HepG2 (cell line): Measurements from ENCODE around the gene SRSF11. TPM values are rescaled to one million over a fixed set of nuclear protein-coding genes. Genes with fewer than 3 reads are reported as not detected.

Experiments used
- ATAC-seq: fragments of 200-7000 bp; cut with Tn5 transposase; 3 replicates; pipeline ENCODE4 v1.9.1; 2020; ENCODE audit warnings: mild to moderate bottlenecking, moderate library complexity
- BruUV-seq: library from RNA; stranded (reverse); fragments of 400-500 nt; replicated peaks from 2 replicates; lab custom pipeline; 2021; lab: Mats Ljungman, UMichigan
- CTCF ChIA-PET: fragments of 300-600 bp; formaldehyde crosslinking; extraction: SDS; loops from one replicate; lab custom pipeline; 2021; ENCODE audit warnings: low total read pairs, inconsistent platforms, low intra/inter-chr PET ratio; lab: Yijun Ruan, JAX
- POLR2A ChIA-PET: fragments of 350-600 bp; sonication (Branson Sonifier 250); formaldehyde crosslinking; loops from one replicate; lab custom pipeline; 2020; ENCODE audit warnings: antibody characterized with exemption, inconsistent platforms; lab: Yijun Ruan, JAX
- DNase-seq: peaks from one replicate; pipeline ENCODE4 v3.0.0-alpha.2; 2015; ENCODE audit warnings: low spot score
- FAIRE-seq: peaks from 3 replicates; lab custom pipeline; 2011; peaks lifted over from hg19 to GRCh38; lab: Jason Lieb, UNC
- H2AFZ ChIP-seq: one replicate; pipeline ENCODE4 v1.6.1; 2011; ENCODE audit warnings: low read length, inconsistent platforms
- H3K27ac ChIP-seq: fragments of 300-600 bp; 3 replicates; pipeline ENCODE4 v1.8.0; 2011; ENCODE audit warnings: mixed run types, mild to moderate bottlenecking, mixed read lengths, low read length, inconsistent platforms; ENCODE audit not compliant: insufficient read depth; ENCODE audit errors: extremely low read length
- H3K27me3 ChIP-seq, 2 experiments: fragments of 200-600 bp in 1 of 2; 2 replicates in 1 of 2; 3 replicates in 1 of 2; pipeline versions ENCODE4 v1.6.0 to v1.8.0; 2011; ENCODE audit warnings: low read length in 2 of 2, mild to moderate bottlenecking in 2 of 2, moderate library complexity in 2 of 2, inconsistent platforms in 1 of 2; ENCODE audit not compliant: insufficient read depth in 2 of 2, control insufficient read depth in 1 of 2
- H3K36me3 ChIP-seq, 2 experiments: fragments of 200-600 bp in 1 of 2; replicated peaks in 1 of 2; 2 replicates in 1 of 2; 3 replicates in 1 of 2; pipeline versions ENCODE4 v1.5.1 to v1.8.0; 2011; ENCODE audit warnings: low read length in 2 of 2, inconsistent platforms in 1 of 2; ENCODE audit not compliant: insufficient read depth in 2 of 2, control insufficient read depth in 1 of 2
- H3K4me1 ChIP-seq: 2 replicates; pipeline ENCODE4 v1.5.1; 2012; ENCODE audit warnings: low read length, inconsistent platforms; ENCODE audit not compliant: insufficient read depth
- H3K4me2 ChIP-seq: 2 replicates; pipeline ENCODE4 v1.6.0; 2011; ENCODE audit warnings: low read depth, low read length, inconsistent platforms
- H3K4me3 ChIP-seq, 3 experiments: fragments of 200-600 bp in 1 of 3; sonication (generic), shearing (Covaris generic) in 1 of 3; replicated peaks in 1 of 3; 2 replicates each; pipeline ENCODE4 v1.5.1; 2011 to 2016; ENCODE audit warnings: low read length in 3 of 3, inconsistent platforms in 2 of 3, low read depth in 2 of 3, mild to moderate bottlenecking in 2 of 3, control low read depth in 1 of 3, mixed read lengths in 1 of 3; ENCODE audit not compliant: insufficient read depth in 1 of 3
- H3K79me2 ChIP-seq: one replicate; pipeline ENCODE4 v1.6.1; 2011; ENCODE audit warnings: low read length, inconsistent platforms; ENCODE audit not compliant: insufficient read depth
- H3K9ac ChIP-seq: 2 replicates; pipeline ENCODE4 v1.6.0; 2011; ENCODE audit warnings: mild to moderate bottlenecking, low read depth, low read length, inconsistent platforms; ENCODE audit not compliant: insufficient read depth
- H3K9me3 ChIP-seq: 2 replicates; pipeline ENCODE4 v1.5.1; 2012; ENCODE audit warnings: mild to moderate bottlenecking, low read length
- H4K20me1 ChIP-seq: 2 replicates; pipeline ENCODE4 v1.6.0; 2011; ENCODE audit warnings: inconsistent platforms, mild to moderate bottlenecking, low read length, moderate library complexity; ENCODE audit not compliant: insufficient read depth
- E2F5 ChIP-seq: sonication (generic); formaldehyde crosslinking; conservative IDR thresholded peaks from 2 replicates; pipeline ENCODE4 v1.4.0; 2020; ENCODE audit warnings: missing genetic modification reagents
- MYPOP ChIP-seq: sonication (generic); formaldehyde crosslinking; IDR thresholded peaks from 2 replicates; pipeline ENCODE4 v1.8.1; 2023; ENCODE audit warnings: mild to moderate bottlenecking, moderate library complexity, missing genetic modification reagents
- NFKBIZ ChIP-seq: IDR thresholded peaks from 2 replicates; pipeline ENCODE4 v1.6.1; 2018; ENCODE audit warnings: missing genetic modification reagents, missing compliant biosample characterization
- PHF5A ChIP-seq: IDR thresholded peaks from one replicate; pipeline ENCODE4 v1.6.1; 2018; ENCODE audit warnings: low read depth, missing genetic modification reagents; ENCODE audit not compliant: unreplicated experiment
- POGZ ChIP-seq: sonication (generic); formaldehyde crosslinking; IDR thresholded peaks from 2 replicates; pipeline ENCODE4 v1.4.0; 2020; ENCODE audit warnings: mild to moderate bottlenecking, missing genetic modification reagents
- RXRA ChIP-seq: sonication (generic); formaldehyde crosslinking; IDR thresholded peaks from 2 replicates; pipeline ENCODE4 v1.5.1; 2020; ENCODE audit warnings: missing genetic modification reagents
- TCF12 ChIP-seq, 2 experiments: fragments of 450-650 bp in 1 of 2; sonication (generic) in 1 of 2; formaldehyde crosslinking in 1 of 2; IDR thresholded peaks; 2 replicates each; pipeline versions ENCODE4 v1.6.1 to v1.8.0; 2017 to 2022; ENCODE audit warnings: antibody characterized with exemption in 1 of 2, mild to moderate bottlenecking in 1 of 2, missing genetic modification reagents in 1 of 2, moderate library complexity in 1 of 2
- ZNF143 ChIP-seq: sonication (generic); formaldehyde crosslinking; IDR thresholded peaks from 2 replicates; pipeline ENCODE4 v1.4.0; 2020; ENCODE audit warnings: missing genetic modification reagents
- WGBS: methylation state at CpG from one replicate; pipeline ENCODE4 v1.1.6; 2017; ENCODE audit warnings: low lambda C conversion rate; 5-methylcytosine and 5-hydroxymethylcytosine counted together
- in situ Hi-C: cut with HindIII; loops from 2 replicates; pipeline ENCODE4 v1.10.0; 2017; ENCODE audit warnings: low pct_unique_long_range_greater_than_20kb; ENCODE audit not compliant: extremely low pct_ligation_motif_present
- intact Hi-C: fragments of 100-400 bp; cut with micrococcal nuclease; formaldehyde crosslinking; loops from one replicate; pipeline ENCODE4 v1.10.0; 2022; ENCODE audit not compliant: unreplicated experiment
- polyA plus RNA-seq, 8 experiments: library from polyadenylated mRNA; depleted of rRNA in 3 of 8; stranded (reverse) in 7 of 8; unstranded in 1 of 8; fragments of >200 nt; fragmentation: Illumina TruSeq in 4 of 8; extraction: Trizol in 4 of 8; gene quantifications; 2 replicates each; pipeline versions ENCODE4 v1.2.1 to v1.2.3, GENCODE V29; 2011 to 2016; ENCODE audit warnings: low read depth in 4 of 8, missing spikeins in 1 of 8, mixed read lengths in 1 of 8; ENCODE audit not compliant: insufficient read depth in 1 of 8
- total RNA-seq, 5 experiments: library from RNA; depleted of rRNA; stranded (reverse); fragments of >200 nt; fragmentation: Illumina TruSeq; extraction: Trizol; gene quantifications; 2 replicates each; pipeline ENCODE4 v1.2.3, GENCODE V29; 2016; ENCODE audit warnings: low read depth in 1 of 5
- TF ChIP-seq, protein P1 (sequence below): sonication (generic); formaldehyde crosslinking; IDR thresholded peaks from 2 replicates; pipeline ENCODE4 v1.4.0; 2020; ENCODE audit warnings: missing genetic modification reagents, borderline replicate concordance

SRSF11 gene
- total and polyA plus RNA-seq, 2 of the 13 experiments (the other 11 are each of a cell fraction or from before 2014, with no cell fraction given), result 118 to 381 TPM

DNA sequence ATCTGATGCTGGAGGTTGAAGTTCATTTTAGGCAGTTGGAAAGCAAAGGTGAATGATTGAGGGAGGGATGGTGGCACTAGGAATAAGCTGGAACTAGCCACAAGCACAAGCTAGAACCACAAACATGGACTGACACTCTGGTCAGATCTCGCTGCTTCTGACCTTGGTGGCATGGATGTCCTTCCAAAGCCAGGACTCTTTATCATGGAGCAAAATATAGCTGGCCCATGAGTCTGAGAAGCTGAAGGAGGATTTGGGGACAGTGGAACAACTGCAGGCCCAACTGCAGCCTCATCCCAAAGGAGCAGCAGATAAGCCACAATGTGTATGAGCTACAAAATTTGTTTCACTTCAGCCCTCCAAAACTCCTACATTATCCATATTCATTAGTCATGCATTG, 35.5 kb downstream of the SRSF11 start:
- DNase-seq (no peak), ATAC-seq (peak; percentile 41)
- Histone ChIP-seq H2AFZ (no peak overlapping the region), H3K9me3 (no peaks in the 10 kb centered on the region), H3K79me2 (no peaks in the 10 kb centered on the region), H3K4me2 (no peak overlapping the region), H3K36me3 (peaks cover 0 to 6% of the 10 kb centered on the region in 2 experiments; a peak in 2 of 5 replicates), H3K9ac (no peak overlapping the region), H3K27ac (no peak overlapping the region), H3K4me3 (no peak overlapping the region), H3K27me3 (no peaks in the 10 kb centered on the region)
- CTCF ChIA-PET, result no interaction called here
- in situ Hi-C loops, result no loop called here
- BruUV-seq, result no TSS peak
- TF ChIP-seq RXRA (CRISPR knock-in tag) (no peak), NFKBIZ (CRISPR knock-in tag) (no peak), MYPOP (CRISPR knock-in tag) (no peak), PHF5A (CRISPR knock-in tag) (no peak), POGZ (CRISPR knock-in tag) (no peak), TCF12 (IDR thresholded peaks at IDR 0.05) (no peak), TCF12 (CRISPR knock-in tag; IDR thresholded peaks at IDR 0.05) (no peak), E2F5 (CRISPR knock-in tag) (no peak), ZNF143 (no peak)
- TF ChIP-seq, protein P1, sequence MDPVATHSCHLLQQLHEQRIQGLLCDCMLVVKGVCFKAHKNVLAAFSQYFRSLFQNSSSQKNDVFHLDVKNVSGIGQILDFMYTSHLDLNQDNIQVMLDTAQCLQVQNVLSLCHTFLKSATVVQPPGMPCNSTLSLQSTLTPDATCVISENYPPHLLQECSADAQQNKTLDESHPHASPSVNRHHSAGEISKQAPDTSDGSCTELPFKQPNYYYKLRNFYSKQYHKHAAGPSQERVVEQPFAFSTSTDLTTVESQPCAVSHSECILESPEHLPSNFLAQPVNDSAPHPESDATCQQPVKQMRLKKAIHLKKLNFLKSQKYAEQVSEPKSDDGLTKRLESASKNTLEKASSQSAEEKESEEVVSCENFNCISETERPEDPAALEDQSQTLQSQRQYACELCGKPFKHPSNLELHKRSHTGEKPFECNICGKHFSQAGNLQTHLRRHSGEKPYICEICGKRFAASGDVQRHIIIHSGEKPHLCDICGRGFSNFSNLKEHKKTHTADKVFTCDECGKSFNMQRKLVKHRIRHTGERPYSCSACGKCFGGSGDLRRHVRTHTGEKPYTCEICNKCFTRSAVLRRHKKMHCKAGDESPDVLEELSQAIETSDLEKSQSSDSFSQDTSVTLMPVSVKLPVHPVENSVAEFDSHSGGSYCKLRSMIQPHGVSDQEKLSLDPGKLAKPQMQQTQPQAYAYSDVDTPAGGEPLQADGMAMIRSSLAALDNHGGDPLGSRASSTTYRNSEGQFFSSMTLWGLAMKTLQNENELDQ (CRISPR knock-in tag), result no peak
- TF ChIP-seq, all 625 proteins: peak for 0
- intact Hi-C loops, result no loop called here
- Histone ChIP-seq H3K4me1 (no peaks in the 10 kb centered on the region), H4K20me1 (0 out of 2 replicates have a peak, but pooled peaks cover 4% of the 10 kb centered on the region)
- 83% methylated on average over 1 of the region's 1 CpG for WGBS
- POLR2A ChIA-PET, result no interaction called here
- FAIRE-seq, result no peak
